Esophagus squamous epithelium (tissue), 4 donors: ENCODE measurements around the gene NCAPG.

Experiments used
- POLR2A ChIP-seq, 4 donors: fragments of 450-650 bp; IDR thresholded peaks; one replicate each; pipeline ENCODE4 v1.6.1; 2017; ENCODE audit warnings: antibody characterized with exemption in 4 of 4, mild to moderate bottlenecking in 4 of 4, moderate library complexity in 3 of 4
- TF ChIP-seq, protein P1 (sequence below), 6 experiments: fragments of 450-650 bp in 4 of 6; fragments of 200-600 bp in 2 of 6; sonication (generic) in 2 of 6; IDR thresholded peaks; one replicate each; pipeline ENCODE4 v1.5.1; 2016 to 2019; ENCODE audit warnings: antibody characterized with exemption in 6 of 6, mild to moderate bottlenecking in 4 of 6, moderate library complexity in 4 of 6

DNA sequence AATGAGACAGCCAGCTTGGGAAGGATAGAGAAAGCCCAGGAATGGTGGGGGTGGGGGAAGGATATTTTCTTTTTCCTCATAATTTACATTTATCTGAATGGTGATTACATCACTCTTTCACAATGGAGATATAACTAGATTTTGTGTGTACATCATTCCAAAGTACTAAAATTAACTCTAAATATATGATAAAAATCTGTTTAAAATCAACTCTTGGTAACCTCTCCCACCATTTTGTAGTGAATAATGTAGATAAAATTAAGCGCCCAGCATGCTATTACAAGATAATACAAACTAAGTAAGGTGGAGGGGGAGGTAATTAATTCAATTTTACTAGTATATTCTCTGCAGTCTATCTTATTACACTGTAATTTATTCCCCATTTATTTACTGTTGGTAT is 78.9 kb downstream of the NCAPG start:
- no peak for TF ChIP-seq POLR2A (IDR thresholded peaks at IDR 0.05)
- TF ChIP-seq, protein P1, sequence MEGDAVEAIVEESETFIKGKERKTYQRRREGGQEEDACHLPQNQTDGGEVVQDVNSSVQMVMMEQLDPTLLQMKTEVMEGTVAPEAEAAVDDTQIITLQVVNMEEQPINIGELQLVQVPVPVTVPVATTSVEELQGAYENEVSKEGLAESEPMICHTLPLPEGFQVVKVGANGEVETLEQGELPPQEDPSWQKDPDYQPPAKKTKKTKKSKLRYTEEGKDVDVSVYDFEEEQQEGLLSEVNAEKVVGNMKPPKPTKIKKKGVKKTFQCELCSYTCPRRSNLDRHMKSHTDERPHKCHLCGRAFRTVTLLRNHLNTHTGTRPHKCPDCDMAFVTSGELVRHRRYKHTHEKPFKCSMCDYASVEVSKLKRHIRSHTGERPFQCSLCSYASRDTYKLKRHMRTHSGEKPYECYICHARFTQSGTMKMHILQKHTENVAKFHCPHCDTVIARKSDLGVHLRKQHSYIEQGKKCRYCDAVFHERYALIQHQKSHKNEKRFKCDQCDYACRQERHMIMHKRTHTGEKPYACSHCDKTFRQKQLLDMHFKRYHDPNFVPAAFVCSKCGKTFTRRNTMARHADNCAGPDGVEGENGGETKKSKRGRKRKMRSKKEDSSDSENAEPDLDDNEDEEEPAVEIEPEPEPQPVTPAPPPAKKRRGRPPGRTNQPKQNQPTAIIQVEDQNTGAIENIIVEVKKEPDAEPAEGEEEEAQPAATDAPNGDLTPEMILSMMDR (IDR thresholded peaks at IDR 0.05): no peak
